GM18517 (cell line): ENCODE data around the gene GTF3C5.

Source experiments
- ATAC-seq: cut with Tn5 transposase; IDR thresholded peaks from one replicate; pipeline ENCODE4 v1.9.1; 2021; ENCODE audit warnings: mild to moderate bottlenecking, moderate library complexity; ENCODE audit not compliant: unreplicated experiment

GTF3C5 gene

GRCh38 chr9:133104718-133105460, 74.1 kb downstream of the GTF3C5 start:
- no peak for ATAC-seq

GRCh38 chr9:133105461-133105770, 74.6 kb downstream of the GTF3C5 start:
- no peak for ATAC-seq

GRCh38 chr9:133106511-133107244, 75.9 kb downstream of the GTF3C5 start:
- no peak for ATAC-seq

- ATAC-seq = no peak
Observed at GRCh38 chr9:133107245-133107722, 76.5 kb downstream of the GTF3C5 start.
